Occipital lobe (tissue), 2 donors: ENCODE results near the gene TJP1. TPM values are rescaled to one million over a fixed set of nuclear protein-coding genes. Genes with fewer than 3 reads are reported as not detected.
"Not testable (repeated sequence)": the region's sequence is repeated elsewhere in the genome, so short reads cannot be mapped to it uniquely, and the experiment has no call there.

ENCODE experiments used
- DNase-seq: peaks from one replicate; lab custom pipeline; 2025; lab: John Stamatoyannopoulos, UW
- total RNA-seq: library from RNA; depleted of rRNA; stranded (reverse); fragments of >200 nt; gene quantifications from one replicate; pipeline ENCODE4 v1.2.3, GENCODE V29; 2014

Gene TJP1
- total RNA-seq, 1 donor from 2014 or later = 48.7 TPM

DNA sequence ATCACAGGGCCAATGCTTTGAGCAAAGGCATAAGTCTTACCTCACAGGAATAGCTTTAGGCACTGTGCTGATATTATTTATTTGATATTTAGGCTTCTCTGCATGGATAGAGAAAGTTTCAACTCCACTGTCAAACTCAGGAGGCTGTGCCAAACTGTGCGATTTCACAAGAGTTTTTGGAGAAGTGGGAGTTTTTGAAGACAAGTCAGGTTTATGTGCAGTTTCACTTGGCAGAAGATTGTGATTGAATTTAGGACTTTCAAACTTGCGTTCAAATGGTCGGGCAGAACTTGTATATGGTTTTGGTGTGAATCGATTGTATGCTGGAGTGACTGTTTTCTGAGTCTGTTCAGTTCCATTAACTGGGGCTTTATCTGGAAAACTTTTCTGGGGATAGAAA, 113.7 kb downstream of the TJP1 start:
- no peak for DNase-seq

- no peak for DNase-seq
Measured at GRCh38 chr15:29704950-29705597, 117.2 kb downstream of the TJP1 start.

DNA sequence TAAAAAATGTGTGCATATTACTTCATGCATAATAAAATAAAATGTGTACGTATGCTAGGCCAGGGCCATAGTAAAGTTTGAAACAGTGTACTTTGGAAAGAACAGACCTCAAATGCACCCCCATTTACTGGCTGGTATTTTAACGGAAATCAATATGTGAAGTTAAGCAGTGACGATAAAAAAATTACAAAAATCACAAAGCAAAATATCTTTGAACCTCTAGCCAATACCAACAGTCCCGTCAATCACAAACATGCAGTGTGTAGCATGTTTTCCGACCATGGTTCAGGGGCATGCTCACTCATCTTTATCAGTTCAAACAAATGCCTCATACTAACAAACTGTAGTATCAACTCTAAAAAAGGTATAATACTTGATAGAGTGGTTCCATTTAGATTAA, 121.1 kb downstream of the TJP1 start:
- DNase-seq = no peak

DNA sequence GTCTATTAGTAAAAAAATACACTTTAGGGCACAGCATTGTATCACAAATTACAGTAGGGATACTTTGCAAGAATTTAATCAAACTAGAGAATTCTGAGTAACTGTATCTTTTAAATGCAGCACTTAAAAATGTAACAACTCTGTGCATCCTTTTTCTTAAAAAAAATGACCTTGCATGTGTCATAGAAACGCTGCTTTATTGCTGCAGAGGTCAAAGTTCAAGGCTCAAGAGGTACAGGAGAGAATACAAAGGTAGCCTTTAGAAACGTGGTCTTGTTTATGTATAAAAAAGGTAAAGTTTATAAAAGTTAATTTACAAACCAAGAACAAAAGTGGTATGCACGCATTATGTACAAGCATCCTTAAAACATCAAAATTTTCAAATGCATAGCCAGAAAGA, 122.0 kb downstream of the TJP1 start:
- DNase-seq = no peak

DNA sequence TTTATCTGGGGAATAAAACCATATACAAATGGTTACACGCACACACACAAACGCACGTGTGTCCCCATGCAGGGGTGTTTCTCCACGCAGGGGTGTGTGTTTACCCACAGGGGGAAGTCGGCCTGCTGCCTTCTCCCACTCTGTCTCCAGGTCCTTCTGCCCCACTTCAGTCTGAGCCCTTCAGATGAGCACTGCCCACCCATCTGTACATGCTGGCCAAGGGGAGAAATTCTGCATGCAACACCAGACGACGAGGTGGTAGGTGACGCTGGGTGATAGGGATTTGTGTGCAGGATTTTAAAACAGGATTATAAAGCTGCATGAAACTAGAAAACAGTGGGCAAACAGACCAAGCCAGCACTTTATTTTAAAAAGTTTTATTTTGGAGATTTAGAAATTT, 122.5 kb downstream of the TJP1 start:
- no peak for DNase-seq

DNA sequence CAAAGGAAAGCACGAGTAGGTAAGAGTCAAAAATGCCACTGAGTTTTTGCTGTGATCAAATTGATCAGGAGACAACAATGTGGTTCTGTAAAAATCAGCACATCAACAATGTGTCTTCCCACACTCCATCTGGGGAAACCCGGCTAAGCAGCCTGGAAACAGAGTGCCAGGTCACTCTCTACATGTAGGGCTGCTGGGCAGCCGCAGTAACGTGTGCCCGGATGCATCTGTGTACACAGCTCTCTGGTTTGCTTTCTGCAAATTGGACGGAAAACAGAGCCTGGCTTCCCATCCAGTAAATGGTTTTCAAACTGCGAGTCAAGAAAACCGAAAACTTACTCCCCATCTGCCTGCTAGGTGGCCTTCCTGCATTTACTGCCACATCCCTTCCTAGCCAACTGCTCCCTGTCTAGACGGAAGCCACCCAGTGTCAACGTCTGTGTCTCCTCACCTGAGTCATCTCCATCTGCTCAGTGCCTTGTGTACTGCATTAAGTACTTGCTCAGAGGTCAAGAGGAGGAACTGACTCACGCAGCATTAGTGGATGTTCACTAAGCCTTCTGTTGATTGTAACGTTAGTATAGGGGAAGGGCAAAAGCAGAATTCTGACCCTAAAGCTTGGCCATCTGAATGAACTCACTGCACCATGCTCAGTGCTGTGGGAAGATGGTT, 124.1 kb downstream of the TJP1 start:
- DNase-seq = no peak

DNA sequence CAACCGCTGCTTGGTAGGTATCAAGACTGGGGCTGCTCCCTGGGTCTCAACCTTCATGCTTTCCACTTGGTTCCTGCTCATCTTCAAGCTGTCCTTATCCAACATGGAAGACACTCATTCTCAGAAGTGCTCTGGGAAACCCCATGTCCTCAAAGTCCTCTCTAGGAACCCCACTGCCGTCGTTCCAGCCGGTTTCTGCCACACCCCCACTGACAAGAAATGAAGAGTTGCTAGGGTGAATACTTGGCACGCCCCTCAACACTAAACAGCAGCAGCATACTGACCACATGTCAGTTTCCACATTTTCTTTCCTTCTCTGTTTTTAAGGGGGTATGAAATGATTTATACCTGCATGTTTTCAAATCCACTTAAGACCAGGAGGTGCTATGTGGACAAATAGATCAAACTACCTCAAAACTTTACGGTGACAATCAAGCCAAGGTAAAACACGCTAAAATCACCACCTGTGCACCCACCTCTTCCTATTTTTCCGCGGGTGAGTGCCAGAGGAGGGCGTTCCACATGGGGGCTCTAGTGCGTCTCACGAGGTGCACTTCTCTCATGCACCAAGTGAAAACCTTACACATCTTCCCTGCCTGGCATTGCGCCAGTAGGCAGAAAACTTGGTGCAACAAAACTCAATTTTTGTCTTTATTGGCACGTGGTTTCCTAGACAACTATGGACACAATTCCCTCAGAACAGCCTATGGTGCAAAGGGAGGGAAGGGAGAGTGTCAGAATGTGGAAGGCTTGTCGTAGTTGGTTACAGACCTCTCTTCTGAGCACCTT, 125.1 kb downstream of the TJP1 start:
- DNase-seq = no peak

DNA sequence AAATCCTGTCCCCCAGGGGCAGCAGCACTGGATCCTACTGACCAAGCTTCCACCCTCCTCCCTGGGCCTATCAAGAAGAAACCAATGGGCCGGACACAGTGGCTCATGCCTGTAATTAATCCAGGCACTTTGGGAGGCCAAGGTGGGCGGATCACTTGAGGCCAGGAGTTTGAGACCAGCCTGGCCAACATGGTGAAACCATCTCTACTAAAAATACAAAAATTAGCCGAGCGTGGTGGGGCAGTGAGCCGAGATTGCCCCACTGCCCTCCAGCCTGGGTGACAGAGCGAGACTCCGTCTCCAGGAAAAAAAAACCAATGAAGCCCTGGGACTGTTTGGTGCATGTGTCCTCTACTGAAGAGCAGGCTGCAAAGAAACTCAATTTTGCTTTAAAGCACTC, 125.8 kb downstream of the TJP1 start:
- not testable (repeated sequence) for DNase-seq

DNA sequence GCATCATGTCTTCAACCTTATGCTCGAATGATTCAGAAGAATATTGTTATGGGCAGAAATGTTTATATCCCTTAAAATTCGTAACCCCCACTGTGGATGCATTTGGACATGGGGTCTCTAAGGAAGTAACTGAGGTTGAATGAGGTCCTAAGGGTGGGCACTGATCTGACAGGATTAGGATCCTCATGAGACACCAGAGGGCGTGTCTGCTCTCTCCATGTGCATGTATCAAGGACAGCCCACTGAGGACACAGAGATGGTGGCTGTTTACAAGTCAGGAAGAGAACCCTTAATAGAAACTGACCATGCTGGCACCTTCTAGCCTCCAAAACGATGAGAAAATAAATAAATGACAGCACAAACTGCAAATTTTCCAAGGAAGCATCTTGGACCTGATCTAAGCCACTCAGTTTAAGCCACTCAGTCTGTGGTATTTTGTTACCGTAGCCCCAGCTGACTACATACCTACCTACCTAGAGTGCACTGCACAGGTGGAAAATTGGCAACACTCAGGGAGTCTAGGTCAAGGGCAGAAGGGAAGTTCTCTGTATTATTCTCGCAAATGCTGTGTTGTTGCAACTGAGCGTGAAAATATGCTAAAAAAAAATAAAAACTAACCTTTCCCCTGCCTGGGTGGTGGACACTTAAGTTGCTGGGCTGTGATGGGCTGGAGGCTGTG, 126.6 kb downstream of the TJP1 start:
- no peak for DNase-seq

DNA sequence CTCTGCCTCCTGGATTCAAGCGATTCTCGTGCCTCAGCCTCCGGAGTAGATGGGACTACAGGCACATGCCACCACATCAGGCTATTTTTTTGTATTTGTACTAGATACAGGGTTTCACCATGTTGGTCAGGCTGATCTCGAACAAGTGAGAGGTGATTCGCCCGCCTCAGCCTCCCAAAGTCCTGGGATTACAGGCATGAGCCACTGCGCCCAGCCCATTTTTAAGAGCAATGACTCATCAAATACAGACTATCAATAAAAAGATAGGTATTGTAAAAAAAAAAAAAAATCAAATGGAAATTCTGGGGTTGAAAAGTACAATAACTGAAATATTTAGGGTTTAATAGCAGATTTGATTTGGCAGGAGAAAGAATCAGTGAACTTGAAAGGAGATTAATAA, 129.0 kb downstream of the TJP1 start:
- no peak for DNase-seq

GRCh38 chr15:29692527-29692926, 129.7 kb downstream of the TJP1 start:
- no peak for DNase-seq

DNA sequence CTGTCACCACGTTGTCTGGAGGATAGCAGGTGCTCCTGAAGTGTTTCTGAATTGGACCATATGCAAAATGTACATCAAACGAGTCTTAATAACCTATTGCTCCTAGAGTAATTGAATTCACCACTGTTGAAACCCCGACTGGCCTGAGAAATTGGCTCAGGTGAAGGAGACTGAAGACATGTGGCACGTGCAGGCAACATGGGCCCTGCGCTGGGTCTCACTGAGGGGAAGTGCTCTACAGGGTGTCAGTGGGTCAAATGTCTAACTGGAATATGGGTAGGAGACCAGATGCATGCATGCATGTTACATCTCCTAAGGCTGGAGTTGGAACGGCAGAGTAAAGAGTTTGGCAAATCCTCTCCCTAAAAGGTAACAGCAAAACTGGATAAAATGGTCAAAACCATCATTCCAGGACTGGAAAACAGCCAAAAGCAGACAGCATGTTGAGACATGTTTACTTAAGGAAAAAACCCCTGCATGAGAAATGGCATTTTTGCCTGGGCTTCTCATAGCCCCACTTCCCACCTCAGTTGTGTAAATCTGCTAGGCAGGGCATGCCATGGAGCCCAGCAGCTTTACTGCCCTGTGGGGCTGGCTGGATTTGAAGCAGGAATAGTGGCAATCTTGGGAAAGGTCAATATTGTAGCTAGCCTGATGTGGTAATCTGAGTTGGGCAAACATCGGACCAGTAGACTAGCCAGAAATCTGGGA, 131.3 kb downstream of the TJP1 start:
- DNase-seq = no peak

- DNase-seq = no peak
Measured at GRCh38 chr15:29689287-29689986, 132.8 kb downstream of the TJP1 start.

DNA sequence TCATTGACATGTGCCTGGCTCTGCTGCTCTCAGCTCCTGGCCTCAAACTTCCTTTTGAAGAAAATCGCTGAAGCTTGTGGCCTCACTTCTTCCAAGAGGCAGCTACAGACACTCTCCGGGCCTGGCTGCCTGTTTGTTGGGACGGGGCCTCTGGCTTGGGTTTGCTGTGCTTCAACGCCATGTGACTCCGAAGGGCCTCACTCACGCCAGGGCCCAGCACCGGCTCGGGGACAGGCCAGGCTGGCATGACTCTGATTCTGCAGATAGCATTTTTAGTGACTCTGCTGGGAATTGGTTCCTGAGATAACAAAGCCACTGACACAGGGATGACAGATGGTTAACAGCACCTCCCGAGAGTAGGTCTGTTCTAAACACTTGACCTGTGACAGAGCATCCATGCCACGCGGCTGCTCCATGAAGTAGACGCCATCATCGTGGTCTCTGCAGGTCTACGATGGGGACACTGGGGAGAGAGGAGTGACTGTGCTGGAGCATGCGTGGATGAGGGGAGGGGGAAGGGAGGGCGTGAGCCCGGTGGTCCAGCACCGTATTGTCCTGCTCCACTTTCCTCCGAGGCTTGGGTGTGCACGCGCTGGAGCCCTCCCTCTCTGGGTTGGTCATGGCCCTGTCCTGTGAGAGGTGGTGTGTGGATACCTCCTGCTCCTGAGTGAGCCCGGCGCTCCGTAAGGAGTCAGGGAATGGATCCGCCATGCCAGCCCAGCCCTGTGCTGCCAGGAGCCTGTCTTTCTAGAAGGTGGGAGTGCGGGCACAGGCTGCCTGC, 133.6 kb downstream of the TJP1 start:
- DNase-seq = no peak

DNA sequence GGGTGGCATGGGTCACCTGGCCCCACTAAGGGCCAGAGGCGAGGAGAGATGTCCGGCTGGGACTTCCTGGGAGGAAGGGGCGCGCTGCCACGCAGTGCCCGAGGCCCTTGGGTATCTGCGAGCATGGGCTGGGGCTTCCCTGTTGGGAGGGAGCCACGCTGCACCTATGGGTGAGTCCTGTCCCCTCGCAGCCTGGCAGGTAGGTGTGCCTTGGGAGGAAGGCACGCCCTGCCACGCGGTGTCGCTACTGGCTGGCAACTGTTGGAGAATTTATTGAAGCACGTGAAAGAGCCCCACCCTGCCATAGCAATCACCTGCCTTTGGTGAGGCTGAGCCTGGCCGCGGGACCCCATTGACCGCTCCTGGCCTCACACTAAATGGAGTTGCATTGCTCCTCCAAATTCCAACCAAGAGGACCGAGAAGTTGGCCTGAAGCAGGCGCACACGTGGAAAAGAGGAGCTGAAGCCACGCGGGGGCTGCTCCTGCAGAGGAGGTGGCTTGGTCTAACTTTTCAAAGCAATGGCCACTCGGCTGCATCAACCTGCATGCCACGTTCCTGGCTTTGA, 134.2 kb downstream of the TJP1 start:
- DNase-seq = no peak

DNA sequence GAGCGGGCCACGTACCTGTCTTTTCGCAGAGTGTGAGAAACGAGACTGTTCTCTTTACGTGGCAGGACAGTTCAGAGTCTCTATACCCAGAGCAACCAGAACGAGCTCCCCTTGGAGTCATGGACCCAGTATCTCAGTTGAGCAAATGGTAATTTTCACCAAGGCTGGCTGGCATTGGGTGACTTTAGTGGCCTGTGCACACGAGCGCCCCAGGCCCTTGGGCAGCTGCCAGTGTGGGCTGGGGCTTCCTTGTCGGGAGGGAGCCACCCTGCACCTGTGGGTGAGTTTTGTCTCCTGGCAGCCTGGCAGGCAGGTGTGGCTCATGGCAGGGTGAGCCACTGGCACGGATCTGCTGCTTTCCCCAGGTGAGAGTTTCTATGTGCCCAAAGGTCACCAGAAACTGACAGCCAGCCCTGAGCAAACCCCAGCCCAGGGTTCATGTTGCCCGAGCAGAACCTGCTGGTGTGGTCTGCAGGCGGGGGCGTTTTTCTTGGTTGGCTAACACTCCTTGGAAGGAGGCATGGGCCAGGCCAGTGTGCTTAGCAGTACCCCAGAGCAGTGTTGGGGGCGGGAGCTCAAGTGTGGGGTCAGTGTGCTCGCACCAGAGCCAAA, 135.0 kb downstream of the TJP1 start:
- no peak for DNase-seq

- DNase-seq = no peak
Measured at GRCh38 chr15:29686445-29687203, 135.6 kb downstream of the TJP1 start.

DNA sequence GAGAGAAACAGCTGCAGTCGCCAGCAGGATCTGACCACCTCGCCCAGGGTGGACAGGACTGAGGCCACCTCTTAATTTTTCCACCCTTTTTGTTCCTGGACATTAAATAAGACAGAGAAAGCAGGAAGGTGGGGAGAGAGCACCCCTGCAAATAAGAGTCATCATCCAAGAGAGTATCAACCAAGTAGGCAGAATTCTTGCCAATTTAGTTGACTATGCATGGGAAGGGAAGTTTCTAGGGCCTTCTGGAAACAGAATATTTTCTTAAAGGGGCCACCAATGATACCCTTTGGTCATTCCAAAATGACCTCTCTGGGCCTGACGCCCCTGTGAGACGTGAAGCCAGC, 136.2 kb downstream of the TJP1 start:
- DNase-seq = no peak
